Measurements from ENCODE around the gene PARD6G. TPM values are rescaled to one million over a fixed set of nuclear protein-coding genes. Genes with fewer than 3 reads are reported as not detected.
"Not testable (repeated sequence)": the region's sequence is repeated elsewhere in the genome, so short reads cannot be mapped to it uniquely, and the experiment has no call there.

The PARD6G gene
- total RNA-seq, 1 experiment from 2014 or later, result 0.15 TPM

DNA sequence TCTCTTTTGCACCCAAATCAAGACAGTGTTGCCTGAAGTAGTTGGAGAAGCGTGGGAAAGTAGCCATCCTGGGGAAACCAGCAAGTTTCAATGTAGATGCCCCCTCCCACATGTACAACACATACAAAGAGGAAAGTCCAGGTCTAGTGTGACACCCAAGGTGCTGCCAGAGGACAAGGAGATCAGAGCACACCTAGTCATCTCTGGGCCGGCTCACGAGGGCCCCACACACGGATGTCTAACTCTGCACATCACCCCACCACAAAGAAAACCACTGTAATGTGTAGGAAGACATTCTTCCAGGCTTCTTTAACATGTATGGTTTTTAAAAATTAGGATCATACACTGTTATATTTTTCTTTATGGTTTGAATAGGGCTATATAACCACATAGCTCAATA is 21.6 kb downstream of the PARD6G start:
- intact Hi-C loops (cut with micrococcal nuclease; ENCODE audit: unreplicated experiment), result no loop called here
- Histone ChIP-seq H3K27me3 (ENCODE audit: insufficient read depth, low read depth) (peaks cover 12% of the 10 kb centered on the region), H3K4me2 (no peak overlapping the region), H3K9me3 (ENCODE audit: insufficient read depth, low read depth) (no peaks in the 10 kb centered on the region), H2AFZ (no peak overlapping the region), H3K9me2 (ENCODE audit: insufficient read depth) (no peaks in the 10 kb centered on the region), H3F3A (ENCODE audit: insufficient read depth, low read depth) (no peaks in the 10 kb centered on the region), H3K4me3 (no peak overlapping the region), H3K4me1 (replicated peaks; ENCODE audit: insufficient read depth) (no peaks in the 10 kb centered on the region), H3K27ac (no peak overlapping the region), H3K79me2 (ENCODE audit: low read depth) (no peaks in the 10 kb centered on the region), H3K36me3 (ENCODE audit: low read depth) (no peaks in the 10 kb centered on the region), H4K20me1 (ENCODE audit: insufficient read depth) (no peaks in the 10 kb centered on the region)
- BruUV-seq (replicated peaks), result no TSS peak
- POLR2A ChIA-PET (ENCODE audit: unreplicated experiment), result no interaction called here
- CTCF ChIA-PET, result no interaction called here
- TF ChIP-seq, protein P1, sequence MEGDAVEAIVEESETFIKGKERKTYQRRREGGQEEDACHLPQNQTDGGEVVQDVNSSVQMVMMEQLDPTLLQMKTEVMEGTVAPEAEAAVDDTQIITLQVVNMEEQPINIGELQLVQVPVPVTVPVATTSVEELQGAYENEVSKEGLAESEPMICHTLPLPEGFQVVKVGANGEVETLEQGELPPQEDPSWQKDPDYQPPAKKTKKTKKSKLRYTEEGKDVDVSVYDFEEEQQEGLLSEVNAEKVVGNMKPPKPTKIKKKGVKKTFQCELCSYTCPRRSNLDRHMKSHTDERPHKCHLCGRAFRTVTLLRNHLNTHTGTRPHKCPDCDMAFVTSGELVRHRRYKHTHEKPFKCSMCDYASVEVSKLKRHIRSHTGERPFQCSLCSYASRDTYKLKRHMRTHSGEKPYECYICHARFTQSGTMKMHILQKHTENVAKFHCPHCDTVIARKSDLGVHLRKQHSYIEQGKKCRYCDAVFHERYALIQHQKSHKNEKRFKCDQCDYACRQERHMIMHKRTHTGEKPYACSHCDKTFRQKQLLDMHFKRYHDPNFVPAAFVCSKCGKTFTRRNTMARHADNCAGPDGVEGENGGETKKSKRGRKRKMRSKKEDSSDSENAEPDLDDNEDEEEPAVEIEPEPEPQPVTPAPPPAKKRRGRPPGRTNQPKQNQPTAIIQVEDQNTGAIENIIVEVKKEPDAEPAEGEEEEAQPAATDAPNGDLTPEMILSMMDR (conservative IDR thresholded peaks at IDR 0.05), result no peak
- TF ChIP-seq EZH2 (IDR thresholded peaks at IDR 0.05; ENCODE audit: low read depth), result no peak
- no peak for DNase-seq

DNA sequence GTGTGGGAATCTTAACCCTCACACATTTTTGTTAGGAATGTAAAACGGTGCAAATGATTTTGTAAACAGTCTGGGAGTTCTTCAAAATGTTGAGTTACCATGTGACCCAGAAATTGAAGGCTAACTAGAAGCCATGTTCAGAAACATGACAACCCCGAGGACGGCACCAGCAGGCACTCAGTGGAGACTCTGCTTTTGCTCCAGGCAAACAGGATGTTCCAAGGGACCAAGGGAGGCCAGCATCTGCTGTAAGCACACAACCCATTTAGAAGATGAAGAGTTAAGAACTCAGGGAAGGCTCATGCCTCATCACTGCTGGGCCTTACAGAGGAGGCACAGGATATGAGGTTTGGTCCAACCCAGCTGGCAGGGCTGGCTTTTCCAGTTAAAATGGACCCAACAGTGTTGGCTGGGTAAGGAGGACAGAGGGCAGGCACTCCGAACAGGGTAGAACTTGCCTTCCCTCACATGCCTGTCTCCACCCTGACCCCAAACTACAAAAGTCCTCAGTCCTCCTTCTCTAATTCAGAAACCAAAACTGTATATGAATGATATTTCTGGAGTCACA is 23.6 kb downstream of the PARD6G start:
- no peak overlapping the region for H2AFZ ChIP-seq
- intact Hi-C loops (cut with micrococcal nuclease; ENCODE audit: unreplicated experiment), result no loop called here
- no peak overlapping the region for H3K4me2 ChIP-seq
- H3K27ac ChIP-seq, result no peak overlapping the region
- H3K27me3 ChIP-seq (ENCODE audit: insufficient read depth, low read depth), result peaks cover 18% of the 10 kb centered on the region
- no peaks in the 10 kb centered on the region for H3K9me2 ChIP-seq (ENCODE audit: insufficient read depth)
- no peaks in the 10 kb centered on the region for H3K36me3 ChIP-seq (ENCODE audit: low read depth)
- H4K20me1 ChIP-seq (ENCODE audit: insufficient read depth), result no peaks in the 10 kb centered on the region
- POLR2A ChIA-PET (ENCODE audit: unreplicated experiment), result no interaction called here
- H3F3A ChIP-seq (ENCODE audit: insufficient read depth, low read depth), result no peaks in the 10 kb centered on the region
- no peaks in the 10 kb centered on the region for H3K4me1 ChIP-seq (replicated peaks; ENCODE audit: insufficient read depth)
- no peaks in the 10 kb centered on the region for H3K79me2 ChIP-seq (ENCODE audit: low read depth)
- no peak for DNase-seq
- no TSS peak for BruUV-seq (replicated peaks)
- H3K9me3 ChIP-seq (ENCODE audit: insufficient read depth, low read depth), result no peaks in the 10 kb centered on the region
- H3K4me3 ChIP-seq, result no peak overlapping the region
- TF ChIP-seq EZH2 (IDR thresholded peaks at IDR 0.05; ENCODE audit: low read depth), result no peak
- TF ChIP-seq, protein P1 (conservative IDR thresholded peaks at IDR 0.05), result no peak
- CTCF ChIA-PET, result no interaction called here

DNA sequence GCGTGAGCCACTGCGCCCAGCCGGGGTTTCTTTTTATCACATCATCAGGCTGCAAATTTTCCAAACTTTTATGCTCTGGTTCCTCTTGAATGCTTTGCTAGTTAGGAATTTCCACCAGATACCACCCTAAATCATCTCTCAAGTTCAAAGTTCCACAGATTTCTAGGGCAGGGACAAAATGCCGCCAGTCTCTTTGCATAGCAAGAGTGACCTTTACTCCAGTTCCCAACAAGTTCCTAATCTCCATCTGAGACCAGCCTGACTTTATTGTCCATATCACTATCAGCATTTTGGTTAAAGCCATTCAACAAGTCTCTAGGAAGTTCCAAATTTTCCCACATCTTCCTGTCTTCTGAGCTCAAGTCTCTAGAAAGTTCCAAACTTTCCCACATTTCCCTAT is 27.8 kb downstream of the PARD6G start:
- H2AFZ ChIP-seq; DNase-seq; H3F3A ChIP-seq (ENCODE audit: insufficient read depth, low read depth); BruUV-seq (replicated peaks); intact Hi-C loops (cut with micrococcal nuclease; ENCODE audit: unreplicated experiment); CTCF ChIA-PET; H3K36me3 ChIP-seq (ENCODE audit: low read depth); POLR2A ChIA-PET (ENCODE audit: unreplicated experiment); H3K27ac ChIP-seq; H3K27me3 ChIP-seq (ENCODE audit: insufficient read depth, low read depth); H3K9me2 ChIP-seq (ENCODE audit: insufficient read depth); H3K9me3 ChIP-seq (ENCODE audit: insufficient read depth, low read depth); H4K20me1 ChIP-seq (ENCODE audit: insufficient read depth); H3K4me1 ChIP-seq (replicated peaks; ENCODE audit: insufficient read depth); H3K79me2 ChIP-seq (ENCODE audit: low read depth); H3K4me2 ChIP-seq; H3K4me3 ChIP-seq: not testable (repeated sequence)
